DND-41 (cell line): ENCODE data around the gene GSG1L.

ENCODE experiments used
- ATAC-seq: fragments of 200-7000 bp; cut with Tn5 transposase; 3 replicates; pipeline ENCODE4 v1.9.1; 2021; ENCODE audit warnings: low read depth; ENCODE audit not compliant: insufficient read depth
- DNase-seq: peaks from one replicate; pipeline ENCODE4 v3.0.0-alpha.2; 2020
- H2AFZ ChIP-seq: 2 replicates; pipeline ENCODE4 v1.6.0; 2012; ENCODE audit warnings: low read depth, low read length
- H3K27ac ChIP-seq: 2 replicates; pipeline ENCODE4 v1.5.1; 2012; ENCODE audit warnings: low read length, inconsistent platforms
- H3K27me3 ChIP-seq: fragments of 200-600 bp; sonication (generic); 2 replicates; pipeline ENCODE4 v1.6.0; 2012; ENCODE audit warnings: low read length, mild to moderate bottlenecking, inconsistent platforms; ENCODE audit not compliant: insufficient read depth, poor library complexity
- H3K36me3 ChIP-seq: 2 replicates; pipeline ENCODE4 v1.5.1; 2012; ENCODE audit warnings: low read length, inconsistent platforms; ENCODE audit not compliant: insufficient read depth
- H3K4me1 ChIP-seq: 2 replicates; pipeline ENCODE4 v1.5.1; 2012; ENCODE audit warnings: mild to moderate bottlenecking, low read length; ENCODE audit not compliant: insufficient read depth
- H3K4me2 ChIP-seq: 2 replicates; pipeline ENCODE4 v1.6.0; 2012; ENCODE audit warnings: mild to moderate bottlenecking, moderate library complexity, low read length, inconsistent platforms; ENCODE audit not compliant: insufficient read depth
- H3K4me3 ChIP-seq, 2 experiments: fragments of 200-600 bp in 1 of 2; shearing (Covaris generic) in 1 of 2; 2 replicates each; pipeline ENCODE4 v1.5.1; 2012 to 2016; ENCODE audit warnings: inconsistent platforms in 2 of 2, low read length in 2 of 2, mild to moderate bottlenecking in 2 of 2, low read depth in 1 of 2, moderate library complexity in 1 of 2
- H3K79me2 ChIP-seq: 2 replicates; pipeline ENCODE4 v1.6.0; 2012; ENCODE audit warnings: low read length, inconsistent platforms; ENCODE audit not compliant: insufficient read depth
- H3K9ac ChIP-seq: 2 replicates; pipeline ENCODE4 v1.6.0; 2012; ENCODE audit warnings: low read depth, mild to moderate bottlenecking, inconsistent platforms, low read length, moderate library complexity
- H3K9me3 ChIP-seq: 2 replicates; pipeline ENCODE4 v1.5.1; 2012; ENCODE audit warnings: low read length, moderate library complexity, mild to moderate bottlenecking, inconsistent platforms; ENCODE audit not compliant: insufficient read depth, severe bottlenecking
- H4K20me1 ChIP-seq: 2 replicates; pipeline ENCODE4 v1.6.0; 2012; ENCODE audit warnings: low read length; ENCODE audit not compliant: insufficient read depth
- EZH2 ChIP-seq: IDR thresholded peaks from 3 replicates; pipeline ENCODE4 v1.6.1; 2012; ENCODE audit warnings: borderline replicate concordance, low read depth, mild to moderate bottlenecking, moderate library complexity, low read length, inconsistent platforms; ENCODE audit not compliant: severe bottlenecking
- TF ChIP-seq, protein P1 (sequence below): IDR thresholded peaks from 2 replicates; pipeline ENCODE4 v1.5.1; 2012; ENCODE audit warnings: borderline replicate concordance, low read length, moderate library complexity, mild to moderate bottlenecking; ENCODE audit not compliant: poor library complexity, severe bottlenecking; ENCODE audit errors: extremely low read depth

The GSG1L gene

DNA sequence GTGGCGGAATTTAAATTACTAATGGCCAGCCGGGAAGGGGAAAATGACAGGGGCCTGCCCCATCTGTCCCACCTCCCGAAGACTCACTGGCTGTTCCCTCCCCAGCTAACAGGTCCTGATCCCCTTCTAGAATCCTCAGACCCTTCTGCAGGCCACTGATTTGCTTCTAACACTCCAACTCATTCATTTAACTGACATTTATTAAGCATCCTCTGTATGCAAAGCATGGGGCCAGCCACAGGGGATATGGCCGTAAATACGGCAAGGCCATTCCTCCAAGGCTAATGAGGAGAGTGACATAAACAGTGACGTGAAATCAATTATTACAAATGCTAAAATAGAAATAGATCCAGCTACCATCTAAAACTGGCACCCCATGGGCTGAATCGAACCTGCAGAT lies 195.3 kb downstream of the GSG1L start:
- Histone ChIP-seq H3K36me3 (no peaks in the 10 kb centered on the region), H4K20me1 (no peaks in the 10 kb centered on the region), H3K27me3 (no peaks in the 10 kb centered on the region), H3K4me2 (no peak overlapping the region), H3K4me3 (no peak overlapping the region), H3K4me1 (no peaks in the 10 kb centered on the region), H3K9ac (no peak overlapping the region), H3K79me2 (no peaks in the 10 kb centered on the region), H2AFZ (no peak overlapping the region), H3K27ac (no peak overlapping the region), H3K9me3 (peaks cover 9% of the 10 kb centered on the region)
- no peak for ATAC-seq
- DNase-seq, result no peak
- no peak for TF ChIP-seq EZH2
- TF ChIP-seq, protein P1, sequence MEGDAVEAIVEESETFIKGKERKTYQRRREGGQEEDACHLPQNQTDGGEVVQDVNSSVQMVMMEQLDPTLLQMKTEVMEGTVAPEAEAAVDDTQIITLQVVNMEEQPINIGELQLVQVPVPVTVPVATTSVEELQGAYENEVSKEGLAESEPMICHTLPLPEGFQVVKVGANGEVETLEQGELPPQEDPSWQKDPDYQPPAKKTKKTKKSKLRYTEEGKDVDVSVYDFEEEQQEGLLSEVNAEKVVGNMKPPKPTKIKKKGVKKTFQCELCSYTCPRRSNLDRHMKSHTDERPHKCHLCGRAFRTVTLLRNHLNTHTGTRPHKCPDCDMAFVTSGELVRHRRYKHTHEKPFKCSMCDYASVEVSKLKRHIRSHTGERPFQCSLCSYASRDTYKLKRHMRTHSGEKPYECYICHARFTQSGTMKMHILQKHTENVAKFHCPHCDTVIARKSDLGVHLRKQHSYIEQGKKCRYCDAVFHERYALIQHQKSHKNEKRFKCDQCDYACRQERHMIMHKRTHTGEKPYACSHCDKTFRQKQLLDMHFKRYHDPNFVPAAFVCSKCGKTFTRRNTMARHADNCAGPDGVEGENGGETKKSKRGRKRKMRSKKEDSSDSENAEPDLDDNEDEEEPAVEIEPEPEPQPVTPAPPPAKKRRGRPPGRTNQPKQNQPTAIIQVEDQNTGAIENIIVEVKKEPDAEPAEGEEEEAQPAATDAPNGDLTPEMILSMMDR, result no peak

DNA sequence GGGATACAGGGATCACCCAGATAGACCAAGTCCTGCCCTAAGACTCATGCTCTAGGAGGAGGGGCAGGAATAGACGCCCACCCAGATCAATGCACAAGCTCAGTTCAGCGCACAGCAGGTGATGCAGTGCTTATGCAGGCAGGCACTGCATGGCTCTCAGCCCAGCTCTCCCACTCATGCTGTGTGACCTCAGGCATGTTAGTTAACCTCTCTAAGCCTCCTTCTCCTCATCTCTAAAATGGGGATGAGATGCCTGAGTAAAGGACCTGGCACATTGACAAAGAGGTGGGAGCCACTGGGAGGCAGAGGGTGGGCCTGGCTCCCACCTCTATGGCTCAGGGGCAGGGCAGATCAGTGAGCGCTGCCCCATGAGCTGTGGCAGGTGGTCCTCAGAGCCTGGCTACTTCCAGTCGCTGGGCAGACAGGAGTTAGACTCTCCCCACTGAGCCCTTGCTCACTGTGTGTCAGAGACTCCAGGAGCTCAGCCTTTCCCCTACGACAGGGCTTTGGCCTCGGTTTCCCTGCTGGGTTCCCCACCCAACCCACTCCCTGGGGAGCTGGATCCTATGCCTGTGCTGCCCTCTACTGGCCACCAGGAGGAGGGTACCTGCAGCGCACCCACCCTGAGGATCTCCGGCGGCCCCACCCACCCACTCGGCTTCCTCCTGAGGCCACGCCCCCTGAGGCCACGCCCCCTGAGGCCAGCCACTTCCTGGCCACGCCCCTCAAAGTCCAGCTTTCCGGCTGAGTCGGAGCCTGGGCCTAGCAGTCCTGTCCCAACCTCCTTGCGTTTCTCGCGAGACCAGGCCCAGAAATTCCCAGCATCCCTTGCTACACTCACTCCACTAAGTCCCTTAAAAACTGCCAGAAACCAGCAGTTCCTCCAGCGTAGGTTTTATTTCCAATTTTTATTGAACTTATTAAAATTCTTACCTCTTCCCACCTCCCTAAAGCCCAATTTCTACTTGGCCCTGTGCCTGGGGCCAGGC lies 196.1 kb downstream of the GSG1L start:
- Histone ChIP-seq H3K4me1 (no peaks in the 10 kb centered on the region), H4K20me1 (no peaks in the 10 kb centered on the region), H3K27me3 (no peaks in the 10 kb centered on the region), H2AFZ (no peak overlapping the region), H3K79me2 (no peaks in the 10 kb centered on the region), H3K36me3 (no peaks in the 10 kb centered on the region), H3K4me2 (no peak overlapping the region), H3K9me3 (peaks cover 10% of the 10 kb centered on the region), H3K9ac (no peak overlapping the region), H3K27ac (no peak overlapping the region), H3K4me3 (no peak overlapping the region)
- ATAC-seq (peak; percentile 79), DNase-seq (peak; percentile 64)
- no peak for TF ChIP-seq EZH2
- TF ChIP-seq, protein P1, result peak; percentile 61

DNA sequence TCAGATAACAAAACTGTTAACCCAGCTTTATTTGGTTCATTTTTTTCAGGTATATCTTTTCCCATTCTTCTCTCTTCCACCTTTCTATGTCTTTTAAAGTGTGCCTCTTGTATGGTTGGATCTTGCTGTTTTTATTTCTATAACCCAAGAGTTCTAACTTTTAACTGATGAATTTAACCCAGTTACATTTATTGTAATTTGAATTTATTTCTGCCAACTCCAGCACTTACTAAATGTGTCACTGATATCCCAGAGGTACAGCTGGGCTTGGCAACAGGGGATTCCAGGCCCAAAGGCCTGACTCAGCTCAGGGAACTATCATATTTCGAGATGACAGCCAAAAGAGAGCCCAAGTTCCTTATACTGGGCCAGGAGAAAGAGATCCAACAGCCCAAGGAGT lies 200.1 kb downstream of the GSG1L start:
- H4K20me1 ChIP-seq, result no peaks in the 10 kb centered on the region
- no peaks in the 10 kb centered on the region for H3K36me3 ChIP-seq
- peaks cover 10% of the 10 kb centered on the region for H3K9me3 ChIP-seq
- ATAC-seq (no peak), DNase-seq (no peak)
- no peak overlapping the region for H3K27ac ChIP-seq
- no peak overlapping the region for H2AFZ ChIP-seq
- no peak overlapping the region for H3K4me2 ChIP-seq
- H3K4me1 ChIP-seq, result no peaks in the 10 kb centered on the region
- no peaks in the 10 kb centered on the region for H3K27me3 ChIP-seq
- H3K79me2 ChIP-seq, result no peaks in the 10 kb centered on the region
- no peak overlapping the region for H3K9ac ChIP-seq
- H3K4me3 ChIP-seq, result no peak overlapping the region
- TF ChIP-seq, protein P1, result no peak
- no peak for TF ChIP-seq EZH2
